ENCODE data around the gene EGLN3. TPM values are rescaled to one million over a fixed set of nuclear protein-coding genes. Genes with fewer than 3 reads are reported as not detected.

Gene EGLN3
- total and polyA plus RNA-seq, 3 donors from 2014 or later = 2.9 to 3.4 (median 3.0) TPM

- TF ChIP-seq, protein P1, sequence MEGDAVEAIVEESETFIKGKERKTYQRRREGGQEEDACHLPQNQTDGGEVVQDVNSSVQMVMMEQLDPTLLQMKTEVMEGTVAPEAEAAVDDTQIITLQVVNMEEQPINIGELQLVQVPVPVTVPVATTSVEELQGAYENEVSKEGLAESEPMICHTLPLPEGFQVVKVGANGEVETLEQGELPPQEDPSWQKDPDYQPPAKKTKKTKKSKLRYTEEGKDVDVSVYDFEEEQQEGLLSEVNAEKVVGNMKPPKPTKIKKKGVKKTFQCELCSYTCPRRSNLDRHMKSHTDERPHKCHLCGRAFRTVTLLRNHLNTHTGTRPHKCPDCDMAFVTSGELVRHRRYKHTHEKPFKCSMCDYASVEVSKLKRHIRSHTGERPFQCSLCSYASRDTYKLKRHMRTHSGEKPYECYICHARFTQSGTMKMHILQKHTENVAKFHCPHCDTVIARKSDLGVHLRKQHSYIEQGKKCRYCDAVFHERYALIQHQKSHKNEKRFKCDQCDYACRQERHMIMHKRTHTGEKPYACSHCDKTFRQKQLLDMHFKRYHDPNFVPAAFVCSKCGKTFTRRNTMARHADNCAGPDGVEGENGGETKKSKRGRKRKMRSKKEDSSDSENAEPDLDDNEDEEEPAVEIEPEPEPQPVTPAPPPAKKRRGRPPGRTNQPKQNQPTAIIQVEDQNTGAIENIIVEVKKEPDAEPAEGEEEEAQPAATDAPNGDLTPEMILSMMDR (IDR thresholded peaks at IDR 0.05) = no peak
- no peak for TF ChIP-seq POLR2A (IDR thresholded peaks at IDR 0.05)
- Histone ChIP-seq H3K9me3 (no peaks in the 10 kb centered on the region), H3K4me3 (no peak overlapping the region), H3K27me3 (no peaks in the 10 kb centered on the region), H3K36me3 (ENCODE audit: low read depth, missing control alignments) (no peaks in the 10 kb centered on the region), H3K27ac (no peak overlapping the region), H3K4me1 (no peaks in the 10 kb centered on the region)
- intact Hi-C loops (cut with DNase I; ENCODE audit: low total_unique reads) = no loop called here
- DNase-seq = no peak
- 89 to 95% methylated on average over 6 of the region's 6 CpGs for WGBS, 2 donors
These were observed 39.8 kb downstream of the EGLN3 start for GRCh38 chr14:33911046-33911445.

- Histone ChIP-seq H3K36me3 (ENCODE audit: low read depth, missing control alignments) (no peaks in the 10 kb centered on the region), H3K9me3 (no peaks in the 10 kb centered on the region), H3K27me3 (no peaks in the 10 kb centered on the region), H3K4me3 (no peak overlapping the region), H3K27ac (no peak overlapping the region), H3K4me1 (no peaks in the 10 kb centered on the region)
- intact Hi-C loops (cut with DNase I; ENCODE audit: low total_unique reads) = no loop called here
- WGBS, 2 donors = 91 to 93% methylated on average over 8 of the region's 8 CpGs
- TF ChIP-seq, protein P1 (IDR thresholded peaks at IDR 0.05) = no peak
- no peak for TF ChIP-seq POLR2A (IDR thresholded peaks at IDR 0.05)
- no peak for DNase-seq
These were observed 40.4 kb downstream of the EGLN3 start for GRCh38 chr14:33910435-33910834.

DNA sequence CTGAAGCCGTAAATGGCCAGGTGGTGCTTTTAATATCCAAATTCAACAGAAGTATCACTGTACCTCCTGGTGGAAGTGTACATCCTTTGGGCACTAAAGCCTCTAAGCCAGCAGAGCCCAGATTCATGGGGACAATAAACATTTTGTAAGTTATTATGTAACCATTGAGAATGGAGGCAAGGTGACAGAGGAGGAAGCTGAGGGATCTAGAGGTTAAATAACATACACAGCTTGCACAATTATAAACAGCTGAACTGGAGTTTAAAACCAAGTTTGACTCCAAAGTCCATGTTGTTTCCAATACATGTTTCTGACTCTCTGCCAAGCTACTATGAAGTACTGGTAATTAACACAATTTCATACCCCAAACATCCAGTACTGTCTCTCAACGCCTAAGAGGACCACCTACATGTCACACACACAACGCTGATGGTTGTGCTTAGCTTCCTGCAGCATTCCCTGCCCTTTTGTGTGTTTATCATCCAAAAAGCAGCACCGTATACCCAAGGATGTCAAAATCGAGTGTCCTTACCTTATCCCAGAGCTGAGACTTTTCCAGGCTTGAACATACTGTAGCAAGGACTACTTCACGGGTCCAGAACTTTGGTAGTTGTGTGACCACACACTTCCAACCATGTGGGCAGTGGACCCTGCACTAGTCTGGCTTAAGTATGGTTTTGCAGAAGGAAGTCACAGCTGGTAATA lies 41.3 kb downstream of the EGLN3 start:
- WGBS, 2 donors = 73 to 87% methylated on average over 6 of the region's 6 CpGs
- no peak for TF ChIP-seq POLR2A (IDR thresholded peaks at IDR 0.05)
- TF ChIP-seq, protein P1 (IDR thresholded peaks at IDR 0.05) = no peak
- H3K4me1 ChIP-seq = no peaks in the 10 kb centered on the region
- H3K27ac ChIP-seq = no peak overlapping the region
- H3K4me3 ChIP-seq = peak overlapping the region in 1 of 2 donors; percentile 1
- intact Hi-C loops (cut with DNase I; ENCODE audit: low total_unique reads) = no loop called here
- no peaks in the 10 kb centered on the region for H3K36me3 ChIP-seq (ENCODE audit: low read depth, missing control alignments)
- H3K27me3 ChIP-seq = no peaks in the 10 kb centered on the region
- no peaks in the 10 kb centered on the region for H3K9me3 ChIP-seq
- DNase-seq = no peak

- Histone ChIP-seq H3K9me3 (no peaks in the 10 kb centered on the region), H3K27me3 (no peaks in the 10 kb centered on the region), H3K4me1 (no peaks in the 10 kb centered on the region), H3K4me3 (peak overlapping the region in 1 of 2 donors; percentile 1), H3K27ac (no peak overlapping the region), H3K36me3 (ENCODE audit: low read depth, missing control alignments) (no peaks in the 10 kb centered on the region)
- no peak for DNase-seq
- TF ChIP-seq POLR2A (IDR thresholded peaks at IDR 0.05) = no peak
- TF ChIP-seq, protein P1 (IDR thresholded peaks at IDR 0.05) = no peak
- 49 to 73% methylated on average over 13 of the region's 13 CpGs for whole genome bisulfite sequencing, 2 donors
- intact Hi-C loops (cut with DNase I; ENCODE audit: low total_unique reads) = no loop called here
These were observed 42.2 kb downstream of the EGLN3 start for GRCh38 chr14:33908540-33909223.
